A673 (cell line): ENCODE measurements around the gene PRAF2.

Experiments used
- CTCF ChIP-seq: fragments of 300-800, 200-600 bp; sonication (generic); conservative IDR thresholded peaks from 2 replicates; pipeline ENCODE4 v1.5.1; 2017; ENCODE audit warnings: low read depth, mild to moderate bottlenecking, antibody characterized with exemption, low read length, moderate library complexity, mixed read lengths
- EZH2 ChIP-seq: fragments of 200-600 bp; sonication (generic); IDR thresholded peaks from 2 replicates; pipeline ENCODE4 v1.6.1; 2017; ENCODE audit warnings: borderline replicate concordance, low read depth, mild to moderate bottlenecking, mixed read lengths, antibody characterized with exemption, low read length; ENCODE audit not compliant: poor library complexity, severe bottlenecking

DNA sequence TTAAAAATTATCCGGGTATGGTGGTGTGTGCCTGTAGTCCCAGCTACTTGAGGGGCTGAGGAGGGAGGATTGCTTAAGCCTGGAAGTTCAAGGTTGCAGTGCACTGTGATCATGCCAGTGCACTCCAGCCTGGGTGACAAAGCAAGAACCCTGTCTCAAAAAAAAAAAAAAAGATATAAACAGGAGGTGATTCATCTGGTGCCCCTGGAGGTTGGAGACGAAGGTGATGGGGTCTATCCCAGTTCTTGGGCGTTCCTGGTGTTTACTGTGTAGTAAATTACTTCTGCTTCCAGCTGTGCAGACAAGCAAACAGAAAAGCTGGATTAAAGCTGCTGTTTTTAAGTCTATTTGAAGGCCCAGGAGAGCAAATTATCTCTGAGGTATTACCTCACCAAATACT, 29.8 kb upstream of the PRAF2 start:
- TF ChIP-seq CTCF, result no peak
- TF ChIP-seq EZH2, result no peak
